ENCODE data around the gene MLEC.

DNA sequence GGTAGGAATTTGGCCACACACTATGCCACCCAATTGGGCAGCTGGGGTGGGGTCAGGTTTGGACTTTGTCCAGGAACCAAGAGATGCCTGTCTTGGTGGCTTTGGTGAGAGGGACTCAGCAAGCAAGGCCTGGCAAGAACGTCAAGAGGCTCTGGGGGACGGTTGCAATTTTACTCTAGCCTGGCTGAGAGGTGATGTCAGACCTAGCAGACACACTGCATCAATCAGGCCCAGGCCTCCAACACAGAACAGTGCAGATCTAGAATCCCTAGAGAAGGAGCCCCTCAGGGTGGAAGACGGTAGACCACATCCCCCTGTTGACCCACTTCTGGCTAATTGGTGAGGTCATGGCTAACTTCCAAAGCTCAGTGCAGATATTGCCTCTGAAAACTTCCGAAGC lies 21.7 kb downstream of the MLEC start:
- TF ChIP-seq, protein P1, sequence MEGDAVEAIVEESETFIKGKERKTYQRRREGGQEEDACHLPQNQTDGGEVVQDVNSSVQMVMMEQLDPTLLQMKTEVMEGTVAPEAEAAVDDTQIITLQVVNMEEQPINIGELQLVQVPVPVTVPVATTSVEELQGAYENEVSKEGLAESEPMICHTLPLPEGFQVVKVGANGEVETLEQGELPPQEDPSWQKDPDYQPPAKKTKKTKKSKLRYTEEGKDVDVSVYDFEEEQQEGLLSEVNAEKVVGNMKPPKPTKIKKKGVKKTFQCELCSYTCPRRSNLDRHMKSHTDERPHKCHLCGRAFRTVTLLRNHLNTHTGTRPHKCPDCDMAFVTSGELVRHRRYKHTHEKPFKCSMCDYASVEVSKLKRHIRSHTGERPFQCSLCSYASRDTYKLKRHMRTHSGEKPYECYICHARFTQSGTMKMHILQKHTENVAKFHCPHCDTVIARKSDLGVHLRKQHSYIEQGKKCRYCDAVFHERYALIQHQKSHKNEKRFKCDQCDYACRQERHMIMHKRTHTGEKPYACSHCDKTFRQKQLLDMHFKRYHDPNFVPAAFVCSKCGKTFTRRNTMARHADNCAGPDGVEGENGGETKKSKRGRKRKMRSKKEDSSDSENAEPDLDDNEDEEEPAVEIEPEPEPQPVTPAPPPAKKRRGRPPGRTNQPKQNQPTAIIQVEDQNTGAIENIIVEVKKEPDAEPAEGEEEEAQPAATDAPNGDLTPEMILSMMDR (IDR thresholded peaks at IDR 0.05), result no peak
- no peak for TF ChIP-seq POLR2AphosphoS5 (IDR thresholded peaks at IDR 0.05; ENCODE audit: insufficient read depth in 1 of 2, low read depth in 1 of 2)
